Esophagus muscularis mucosa (tissue), 4 donors: ENCODE measurements around the gene SEMA6D. TPM values are rescaled to one million over a fixed set of nuclear protein-coding genes. Genes with fewer than 3 reads are reported as not detected.

ENCODE experiments used
- DNase-seq: peaks from one replicate; pipeline ENCODE4 v3.0.0-alpha.2; 2017; ENCODE audit errors: extremely low spot score
- H3K27ac ChIP-seq, 4 donors: fragments of 200-600 bp; sonication (generic); replicated peaks in 1 of 4; 1 replicate in 3 of 4; 2 replicates in 1 of 4; pipeline ENCODE4 v1.5.1; 2016 to 2019; ENCODE audit warnings: mild to moderate bottlenecking in 1 of 4
- H3K27me3 ChIP-seq, 4 donors: fragments of 200-600 bp; sonication (generic); one replicate each; pipeline versions ENCODE4 v1.5.1 to v1.6.0; 2016 to 2019
- H3K36me3 ChIP-seq, 4 donors: fragments of 200-600 bp; sonication (generic); one replicate each; pipeline ENCODE4 v1.5.1; 2016 to 2019
- H3K4me1 ChIP-seq, 4 donors: fragments of 200-600 bp; sonication (generic); one replicate each; pipeline ENCODE4 v1.5.1; 2016 to 2019
- H3K4me3 ChIP-seq, 4 donors: fragments of 200-600 bp; sonication (generic); 1 replicate in 2 of 4; 2 replicates in 2 of 4; pipeline ENCODE4 v1.5.1; 2016 to 2019; ENCODE audit warnings: mild to moderate bottlenecking in 4 of 4, moderate library complexity in 1 of 4
- H3K9me3 ChIP-seq, 4 donors: fragments of 200-600 bp; sonication (generic); 1 replicate in 3 of 4; 2 replicates in 1 of 4; pipeline ENCODE4 v1.5.1; 2016 to 2019
- CTCF ChIP-seq, 3 experiments: fragments of 200-600 bp in 2 of 3; fragments of 450-650 bp in 1 of 3; sonication (generic) in 2 of 3; IDR thresholded peaks; one replicate each; pipeline ENCODE4 v1.5.1; 2017 to 2019; ENCODE audit warnings: antibody characterized with exemption in 3 of 3, mild to moderate bottlenecking in 2 of 3, moderate library complexity in 1 of 3
- EP300 ChIP-seq: sonication (generic); formaldehyde crosslinking; IDR thresholded peaks from one replicate; pipeline ENCODE4 v1.6.1; 2017; ENCODE audit warnings: antibody characterized with exemption
- POLR2A ChIP-seq: fragments of 450-650 bp; IDR thresholded peaks from one replicate; pipeline ENCODE4 v1.6.1; 2017; ENCODE audit warnings: antibody characterized with exemption, moderate library complexity, mild to moderate bottlenecking, low read depth
- POLR2AphosphoS5 ChIP-seq, 2 donors: sonication (generic); formaldehyde crosslinking; IDR thresholded peaks; one replicate each; pipeline ENCODE4 v1.6.1; 2017; ENCODE audit warnings: antibody characterized with exemption in 2 of 2
- whole genome bisulfite sequencing: methylation state at CpG from one replicate; pipeline ENCODE4 v1.1.5; 2018; 5-methylcytosine and 5-hydroxymethylcytosine counted together
- intact Hi-C: fragments of 100-400 bp; cut with DNase I; formaldehyde crosslinking; loops from one replicate; pipeline ENCODE4 v1.15.1; 2023
- total RNA-seq, 4 donors: library from RNA; depleted of rRNA; stranded (reverse); fragments of >200 nt; gene quantifications; one replicate each; pipeline versions ENCODE4 v1.1.0 to v1.2.1, GENCODE V29; 2016

SEMA6D gene
- total RNA-seq, 4 donors from 2014 or later, result 2.1 to 5.2 (median 3.8) TPM

DNA sequence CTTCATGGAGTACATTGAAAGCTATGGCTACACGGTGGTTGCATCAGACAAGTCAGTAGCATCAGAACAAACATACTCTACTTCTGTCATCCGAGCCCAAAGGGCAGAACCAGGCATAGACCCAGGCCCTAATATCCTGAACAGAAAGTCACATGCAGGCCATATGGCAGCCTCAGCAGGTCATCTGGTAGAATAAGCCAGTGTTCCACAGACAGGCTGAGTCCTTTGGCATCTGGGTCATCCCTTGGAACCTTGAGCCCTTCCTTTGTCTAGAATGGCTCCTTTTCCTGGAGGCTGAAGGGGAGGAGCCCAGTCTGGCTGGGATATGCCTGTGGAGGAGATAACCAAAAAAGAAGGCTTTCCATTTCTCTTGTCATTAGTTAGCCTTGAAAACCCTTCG, 29.2 kb downstream of the SEMA6D start:
- Histone ChIP-seq H3K36me3 (no peaks in the 10 kb centered on the region), H3K9me3 (no peaks in the 10 kb centered on the region), H3K4me1 (peaks cover 0 to 24% (median 0%) of the 10 kb centered on the region in 4 donors), H3K27me3 (no peaks in the 10 kb centered on the region), H3K4me3 (no peak overlapping the region), H3K27ac (no peak overlapping the region)
- intact Hi-C loops, result no loop called here
- TF ChIP-seq POLR2A (no peak), EP300 (no peak), CTCF (IDR thresholded peaks at IDR 0.05) (no peak), POLR2AphosphoS5 (IDR thresholded peaks at IDR 0.05) (no peak)
- no peak for DNase-seq
- WGBS, result 82% methylated on average over 3 of the region's 3 CpGs

DNA sequence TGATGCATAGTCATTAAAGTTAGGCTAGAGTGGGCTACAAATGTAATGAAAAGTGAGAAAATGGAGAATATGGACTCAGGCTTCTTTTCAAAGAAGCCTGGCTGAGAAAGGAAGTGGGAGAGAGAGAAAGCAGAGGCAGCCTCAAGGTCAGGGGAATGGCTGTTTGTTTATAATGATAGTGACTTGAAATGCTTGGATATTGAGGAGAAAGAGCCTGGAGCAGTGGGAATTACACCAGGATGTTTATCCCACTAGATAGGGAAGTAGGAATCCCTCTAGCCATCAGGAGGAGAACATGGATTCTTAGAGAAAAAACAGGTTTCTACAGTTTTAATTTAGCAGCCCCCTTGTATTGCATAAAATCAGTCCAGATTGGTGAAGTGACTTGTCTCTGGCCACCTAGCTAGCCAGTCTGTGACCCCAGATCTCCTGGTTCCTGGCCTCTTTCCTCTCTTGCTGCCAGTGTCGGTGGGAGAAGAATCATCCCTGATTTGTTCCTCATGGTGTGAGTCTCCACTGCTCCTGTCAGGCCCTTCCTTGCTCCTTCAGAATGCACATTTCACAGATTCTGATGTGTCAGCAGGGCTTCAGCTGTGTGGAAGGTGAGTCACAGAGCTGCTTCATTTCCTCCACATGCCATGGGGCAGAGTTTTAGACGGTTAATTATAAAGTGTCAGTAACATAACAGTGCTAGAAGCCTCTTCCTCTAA, 32.9 kb downstream of the SEMA6D start:
- Histone ChIP-seq H3K9me3 (peaks cover 0 to 20% (median 14%) of the 10 kb centered on the region in 4 donors), H3K4me1 (peaks cover 0 to 16% (median 0%) of the 10 kb centered on the region in 4 donors), H3K27me3 (no peaks in the 10 kb centered on the region), H3K4me3 (no peak overlapping the region), H3K27ac (no peak overlapping the region), H3K36me3 (no peaks in the 10 kb centered on the region)
- TF ChIP-seq CTCF (IDR thresholded peaks at IDR 0.05), result no peak
- no peak for TF ChIP-seq POLR2AphosphoS5 (IDR thresholded peaks at IDR 0.05)
- no peak for TF ChIP-seq POLR2A
- TF ChIP-seq EP300, result no peak
- no peak for DNase-seq
- intact Hi-C loops, result no loop called here
- WGBS, result 57% methylated on average over 2 of the region's 2 CpGs

DNA sequence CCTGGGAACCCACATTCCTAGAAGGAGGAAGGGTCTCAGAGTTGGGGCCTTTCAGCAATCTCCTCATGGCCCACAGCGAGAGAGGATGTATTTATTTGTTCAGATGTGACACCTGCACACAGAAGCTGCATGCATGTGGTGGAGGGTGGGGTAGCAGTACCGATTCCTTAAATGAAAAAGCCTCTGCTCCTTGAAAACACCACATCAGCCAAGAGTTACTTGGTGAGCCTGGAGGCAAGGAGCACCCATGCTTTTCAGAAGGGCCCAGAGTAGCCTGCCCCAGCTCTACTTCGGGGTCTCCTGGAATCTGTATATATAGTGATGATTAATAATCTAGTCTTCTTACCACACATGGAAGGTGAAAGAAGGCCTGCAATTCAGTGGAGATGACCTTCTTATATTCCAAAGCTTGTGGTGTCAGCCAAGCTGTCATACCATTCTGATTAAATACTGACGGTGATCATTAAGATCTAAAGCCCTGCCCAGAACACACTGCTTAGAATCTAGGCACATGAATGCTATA, 33.5 kb downstream of the SEMA6D start:
- DNase-seq, result no peak
- 80% methylated on average over 4 of the region's 4 CpGs for WGBS
- H3K27me3 ChIP-seq, result no peaks in the 10 kb centered on the region
- peaks cover 0 to 26% (median 15%) of the 10 kb centered on the region in 4 donors for H3K9me3 ChIP-seq
- peaks cover 0 to 16% (median 0%) of the 10 kb centered on the region in 4 donors for H3K4me1 ChIP-seq
- no peaks in the 10 kb centered on the region for H3K36me3 ChIP-seq
- no peak overlapping the region for H3K4me3 ChIP-seq
- H3K27ac ChIP-seq, result no peak overlapping the region
- intact Hi-C loops, result no loop called here
- TF ChIP-seq EP300 (no peak), POLR2A (no peak), CTCF (IDR thresholded peaks at IDR 0.05) (no peak), POLR2AphosphoS5 (IDR thresholded peaks at IDR 0.05) (no peak)

DNA sequence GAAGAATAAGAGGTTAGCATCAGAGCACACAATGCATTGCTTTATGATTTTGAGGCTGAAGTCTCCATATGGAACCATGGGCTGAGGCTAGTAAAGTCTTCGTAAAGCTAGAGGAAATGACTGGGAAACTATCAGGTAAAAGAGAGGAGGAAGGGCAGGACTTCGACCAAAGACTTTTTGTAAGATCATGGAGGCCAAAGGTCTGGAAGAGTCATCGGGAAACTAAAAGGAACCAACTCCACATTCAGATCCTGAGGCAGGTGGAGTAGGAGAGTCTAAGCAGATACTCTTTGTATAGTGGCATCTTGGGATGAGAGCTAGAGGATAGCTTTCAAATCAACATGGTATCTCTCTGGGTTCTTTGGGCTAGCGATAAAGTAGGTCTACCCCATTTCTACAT, 36.3 kb downstream of the SEMA6D start:
- no peak overlapping the region for H3K4me3 ChIP-seq
- DNase-seq, result no peak
- TF ChIP-seq EP300 (no peak), POLR2AphosphoS5 (IDR thresholded peaks at IDR 0.05) (no peak), CTCF (IDR thresholded peaks at IDR 0.05) (no peak), POLR2A (no peak)
- 100% methylated on average over 4 of the region's 4 CpGs for WGBS
- no peaks in the 10 kb centered on the region for H3K27me3 ChIP-seq
- peaks cover 0 to 26% (median 15%) of the 10 kb centered on the region in 4 donors for H3K9me3 ChIP-seq
- peaks cover 0 to 24% (median 0%) of the 10 kb centered on the region in 4 donors for H3K4me1 ChIP-seq
- no peaks in the 10 kb centered on the region for H3K36me3 ChIP-seq
- intact Hi-C loops, result no loop called here
- no peak overlapping the region for H3K27ac ChIP-seq

DNA sequence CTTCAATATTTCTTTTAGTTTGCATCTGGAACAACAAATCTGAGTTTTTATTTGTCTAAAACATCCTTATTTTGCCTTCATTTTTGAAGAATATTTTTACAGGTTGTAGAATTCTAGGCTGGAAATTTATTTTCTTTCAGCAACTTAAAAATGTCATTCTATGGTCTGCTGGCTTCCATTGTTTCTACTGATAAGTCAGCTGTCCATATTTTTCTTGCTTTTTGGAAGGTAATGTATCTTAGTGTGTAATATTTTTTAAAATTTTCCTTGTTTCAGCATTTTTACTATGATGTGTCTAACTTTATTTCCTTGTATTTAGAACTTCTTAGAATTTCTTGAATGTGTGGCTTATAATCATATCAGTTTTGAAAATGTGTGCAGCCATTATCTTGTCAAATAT, 37.0 kb downstream of the SEMA6D start:
- no peak for TF ChIP-seq CTCF (IDR thresholded peaks at IDR 0.05)
- no peak for TF ChIP-seq POLR2A
- TF ChIP-seq POLR2AphosphoS5 (IDR thresholded peaks at IDR 0.05), result no peak
- no peak for TF ChIP-seq EP300

More for the DNA sequence above, 37.0 kb downstream of the SEMA6D start:
- DNase-seq, result no peak
- intact Hi-C loops, result no loop called here
- no peaks in the 10 kb centered on the region for H3K36me3 ChIP-seq
- no peak overlapping the region for H3K4me3 ChIP-seq
- peaks cover 0 to 26% (median 15%) of the 10 kb centered on the region in 4 donors for H3K9me3 ChIP-seq
- H3K4me1 ChIP-seq, result peaks cover 0 to 24% (median 0%) of the 10 kb centered on the region in 4 donors
- no peak overlapping the region for H3K27ac ChIP-seq
- H3K27me3 ChIP-seq, result no peaks in the 10 kb centered on the region
